OCI-M1 (cell line): ENCODE measurements around the gene SMIM44.
"Not testable (repeated sequence)": the region's sequence is repeated elsewhere in the genome, so short reads cannot be mapped to it uniquely, and the experiment has no call there.

Source experiments
- DNase-seq: peaks from one replicate; lab custom pipeline; 2025; lab: John Stamatoyannopoulos, UW

The SMIM44 gene

DNA sequence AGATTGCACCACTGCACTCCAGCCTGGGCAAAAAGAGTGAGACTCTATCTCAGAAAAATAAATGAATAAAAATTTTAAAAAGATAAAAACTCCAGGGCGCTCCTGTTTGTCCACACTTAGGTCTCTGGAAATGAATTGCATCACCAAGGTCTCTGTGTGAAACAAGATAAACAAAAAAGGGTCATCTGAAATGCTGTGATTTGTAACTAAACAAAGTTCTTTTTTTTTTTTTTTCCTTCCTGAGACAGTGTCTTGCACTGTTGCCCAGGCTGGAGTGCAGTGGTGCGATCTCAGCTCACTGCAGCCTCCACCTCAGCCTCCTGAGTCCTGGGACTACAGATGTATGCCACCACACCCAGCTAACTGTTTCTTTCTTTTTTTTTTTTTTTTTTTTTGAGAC lies 34.4 kb upstream of the SMIM44 start:
- peak; percentile 8 for DNase-seq

DNA sequence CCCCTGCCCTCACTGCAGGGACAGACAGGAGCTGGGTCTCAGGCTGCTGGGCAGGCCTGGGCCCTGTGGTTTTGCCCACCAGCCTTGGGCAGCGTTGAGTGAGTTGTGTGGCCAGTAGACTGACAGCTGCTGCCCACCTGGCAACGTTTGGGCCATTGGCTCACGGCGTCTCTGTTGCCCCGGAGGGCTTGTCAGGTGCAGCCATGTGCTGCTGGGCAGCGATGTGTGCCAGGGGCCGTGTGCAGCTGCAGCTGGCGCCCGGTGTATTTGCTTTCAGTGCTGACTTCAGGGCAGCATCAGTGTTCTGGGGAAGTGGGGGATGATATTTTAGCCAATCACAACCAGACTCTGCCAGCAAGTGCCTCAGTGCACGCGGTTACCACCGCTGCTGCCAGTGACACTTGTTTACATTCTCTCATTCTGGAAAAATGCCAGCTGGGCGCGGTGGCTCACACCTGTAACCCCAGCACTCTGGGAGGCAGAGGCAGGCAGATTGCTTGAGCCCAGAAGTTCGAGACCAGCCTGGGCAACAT lies 33.5 kb upstream of the SMIM44 start:
- DNase-seq = no peak

DNA sequence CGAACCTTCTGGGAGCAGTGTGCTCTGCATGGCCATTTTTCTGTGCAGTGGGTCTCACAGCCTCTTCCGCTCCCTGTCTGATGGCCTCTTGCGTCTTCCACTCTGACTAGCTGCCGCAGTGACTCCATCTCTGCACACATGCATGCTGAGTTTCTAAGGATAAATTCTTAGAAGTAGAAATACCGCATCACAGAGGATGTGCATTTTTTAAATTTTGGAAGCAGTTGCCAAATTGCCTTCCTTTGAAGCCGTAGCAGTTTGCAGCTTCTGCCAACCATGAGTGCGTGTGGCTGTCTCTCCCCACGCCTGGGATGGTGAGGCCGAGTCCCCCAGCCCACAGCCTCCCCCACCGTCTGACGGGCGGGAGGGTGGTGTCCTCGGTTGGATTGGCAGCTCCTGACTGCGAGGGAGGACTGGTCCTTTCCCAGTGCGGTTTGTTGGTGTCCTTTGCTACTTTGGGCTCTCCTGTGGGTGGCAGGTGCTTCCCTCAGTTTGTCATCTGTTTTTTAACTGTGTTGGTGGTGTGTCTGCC lies 32.7 kb upstream of the SMIM44 start:
- no peak for DNase-seq

DNA sequence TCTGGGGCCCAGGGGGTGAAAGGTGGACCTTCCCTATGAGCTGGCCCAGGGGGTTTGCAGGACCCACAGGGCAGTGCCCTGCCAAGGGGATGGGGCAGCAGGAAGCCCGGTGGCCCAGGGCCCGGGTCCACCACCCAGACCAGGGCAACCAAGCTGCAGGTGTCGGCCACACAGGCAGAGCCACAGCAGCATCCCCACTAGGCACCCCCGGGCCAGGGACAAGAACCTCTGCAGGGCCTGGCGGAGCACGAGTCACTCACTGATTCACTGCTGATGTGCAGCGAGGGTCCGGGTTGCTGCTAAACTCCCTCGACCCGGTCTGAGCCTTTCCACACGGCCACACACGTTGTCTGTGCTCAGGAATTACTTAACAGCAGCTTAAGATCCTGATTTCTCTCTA lies 31.7 kb upstream of the SMIM44 start:
- DNase-seq = no peak

DNA sequence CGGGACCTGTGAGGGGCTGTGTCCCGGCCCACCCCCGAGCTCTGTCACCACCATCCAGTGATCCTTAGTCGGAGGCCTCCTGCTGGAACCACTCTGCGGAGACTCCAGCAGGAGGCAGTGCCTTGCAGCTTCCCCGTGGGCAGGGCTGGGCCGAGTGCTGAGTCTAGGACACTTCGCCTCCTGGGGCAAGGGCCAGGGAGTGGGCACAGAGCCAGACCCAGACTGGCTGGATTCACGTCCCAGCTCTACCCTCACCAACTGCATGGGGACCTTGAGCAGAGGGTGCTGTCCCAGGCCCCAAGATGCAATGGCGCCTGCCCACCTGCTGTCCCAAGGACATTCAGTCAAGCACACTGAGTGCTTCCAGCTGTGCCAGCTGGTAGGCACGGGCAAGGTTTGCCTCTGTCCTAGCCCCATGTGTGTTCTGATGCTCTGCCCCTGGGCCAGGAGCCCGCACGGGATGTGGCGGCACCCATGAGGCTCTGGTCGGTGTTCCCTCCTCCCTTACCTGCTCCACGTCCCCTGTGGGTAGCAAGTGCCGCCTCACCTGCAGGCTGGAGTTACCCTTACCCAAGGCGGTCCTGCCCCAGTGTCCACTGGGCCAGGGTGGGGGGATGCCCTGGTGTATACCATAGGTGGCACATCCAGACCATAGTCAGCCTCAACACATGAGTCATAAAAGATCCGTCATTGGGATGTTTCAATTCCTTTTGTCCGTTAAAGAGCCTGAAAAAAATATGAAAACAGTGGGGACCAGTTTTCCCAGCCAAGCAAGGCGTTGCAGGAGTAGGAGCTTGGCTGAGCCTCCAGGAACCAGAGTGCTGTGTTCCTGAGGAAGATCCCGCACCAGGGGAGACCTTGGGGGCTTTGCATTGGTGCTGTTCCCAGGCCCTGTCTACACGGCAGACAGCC lies 30.2 kb upstream of the SMIM44 start:
- no peak for DNase-seq

DNA sequence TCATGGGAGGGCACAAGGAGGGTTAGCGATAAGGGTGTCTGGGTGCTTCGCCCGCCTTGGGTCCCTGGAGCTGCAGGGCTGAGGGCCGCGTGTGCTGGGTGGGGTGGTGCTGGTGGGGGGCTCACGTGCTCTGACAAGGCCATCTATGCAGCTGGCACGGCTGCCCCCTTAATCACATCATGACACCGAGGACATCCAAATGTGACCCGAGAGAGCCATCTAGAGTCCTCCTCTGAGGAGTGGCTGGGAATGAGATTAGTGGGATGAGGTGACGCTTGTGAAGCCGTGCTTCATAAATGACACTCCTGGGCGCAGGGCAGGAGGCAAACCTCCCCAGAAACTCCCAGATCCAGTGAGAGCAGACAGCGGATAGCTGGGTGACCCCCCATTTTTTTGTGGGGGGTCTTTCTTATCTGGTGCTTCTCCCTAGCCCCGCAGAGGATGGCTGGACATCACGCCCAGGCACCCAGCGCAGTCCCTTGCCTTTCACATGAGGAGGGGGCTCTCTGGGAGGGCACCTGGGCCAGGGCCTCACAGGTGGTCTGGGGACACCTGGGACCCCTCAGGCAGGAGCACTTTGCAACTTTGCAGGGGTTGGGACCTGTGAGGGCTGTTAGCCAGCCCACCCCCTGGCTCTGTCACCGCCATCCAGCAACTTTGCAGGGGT lies 29.5 kb upstream of the SMIM44 start:
- no peak for DNase-seq

DNA sequence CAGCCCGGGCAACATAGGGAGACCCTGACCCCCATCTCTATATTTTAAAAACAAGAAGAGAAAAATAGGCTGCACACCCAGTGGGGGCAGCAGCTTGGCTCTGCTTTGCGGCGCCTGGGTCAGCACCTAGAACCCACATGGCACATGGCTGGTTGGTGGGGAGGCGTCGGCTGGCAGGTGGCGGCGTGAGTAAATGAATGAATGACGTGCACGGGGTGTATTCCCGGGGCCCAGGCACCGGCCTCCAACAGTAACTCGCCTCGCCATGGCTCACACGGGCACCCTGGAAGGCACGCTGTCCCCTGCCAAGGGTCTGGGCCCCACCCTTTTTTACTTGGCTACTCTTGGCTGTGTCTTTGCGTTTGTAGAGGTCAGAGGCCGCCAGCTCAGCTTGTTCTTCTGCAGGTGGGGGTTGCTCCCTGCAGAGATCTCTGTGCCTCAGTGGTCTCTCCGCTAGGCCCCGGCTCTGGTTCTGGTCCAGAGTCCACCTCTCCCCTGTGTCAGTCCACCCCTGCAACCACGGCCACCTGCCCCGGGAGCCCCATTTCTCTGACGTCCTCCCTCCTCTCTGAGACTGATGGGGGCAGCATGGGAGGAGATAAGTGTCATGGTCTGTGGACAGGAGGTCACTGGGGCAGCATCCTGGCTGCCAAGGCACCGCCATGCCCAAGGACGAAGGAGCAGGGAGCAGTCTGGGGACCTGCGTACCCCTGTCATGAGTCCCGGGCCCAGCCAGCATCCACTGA lies 28.4 kb upstream of the SMIM44 start:
- no peak for DNase-seq

DNA sequence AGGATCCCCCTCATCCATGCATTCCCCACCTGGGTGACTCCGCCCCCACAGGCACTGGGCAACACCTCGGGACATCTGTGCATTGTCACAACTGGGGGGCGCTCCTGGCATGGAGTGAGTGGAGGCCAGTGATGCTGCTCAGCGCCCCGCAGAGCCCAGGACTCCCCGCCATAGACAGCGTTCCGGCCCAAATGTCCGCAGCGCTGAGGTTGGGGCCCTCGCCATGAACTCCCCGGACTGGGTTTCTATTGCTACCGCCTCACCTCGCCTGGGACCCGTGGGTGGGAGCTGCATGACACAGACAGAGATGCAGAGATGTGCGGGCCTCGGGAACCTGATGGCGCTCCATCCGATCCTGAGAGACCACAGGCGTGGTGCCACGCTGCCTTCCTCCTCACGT lies 27.5 kb upstream of the SMIM44 start:
- DNase-seq = no peak

DNA sequence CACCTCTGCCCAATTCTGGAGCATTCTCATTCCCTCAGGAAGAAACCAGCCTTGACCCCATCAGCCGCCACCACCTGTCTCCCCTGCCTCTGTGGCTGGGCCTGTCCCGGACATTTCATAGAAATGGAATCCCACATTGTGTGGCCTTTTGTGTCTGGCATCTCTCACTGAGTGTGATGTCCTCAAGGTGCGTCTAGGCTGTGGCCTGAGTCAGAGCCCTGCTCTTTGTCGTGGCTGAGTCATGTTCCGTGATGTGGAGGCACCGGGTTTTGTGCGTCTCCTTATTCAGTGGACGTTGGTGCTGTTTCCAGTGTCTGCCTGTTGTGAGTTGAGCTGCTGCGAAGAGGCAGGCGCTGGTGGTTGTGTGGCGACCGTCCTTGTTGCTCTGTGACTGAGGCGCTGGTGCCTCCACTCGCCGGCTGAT lies 26.3 kb upstream of the SMIM44 start:
- DNase-seq = no peak

DNA sequence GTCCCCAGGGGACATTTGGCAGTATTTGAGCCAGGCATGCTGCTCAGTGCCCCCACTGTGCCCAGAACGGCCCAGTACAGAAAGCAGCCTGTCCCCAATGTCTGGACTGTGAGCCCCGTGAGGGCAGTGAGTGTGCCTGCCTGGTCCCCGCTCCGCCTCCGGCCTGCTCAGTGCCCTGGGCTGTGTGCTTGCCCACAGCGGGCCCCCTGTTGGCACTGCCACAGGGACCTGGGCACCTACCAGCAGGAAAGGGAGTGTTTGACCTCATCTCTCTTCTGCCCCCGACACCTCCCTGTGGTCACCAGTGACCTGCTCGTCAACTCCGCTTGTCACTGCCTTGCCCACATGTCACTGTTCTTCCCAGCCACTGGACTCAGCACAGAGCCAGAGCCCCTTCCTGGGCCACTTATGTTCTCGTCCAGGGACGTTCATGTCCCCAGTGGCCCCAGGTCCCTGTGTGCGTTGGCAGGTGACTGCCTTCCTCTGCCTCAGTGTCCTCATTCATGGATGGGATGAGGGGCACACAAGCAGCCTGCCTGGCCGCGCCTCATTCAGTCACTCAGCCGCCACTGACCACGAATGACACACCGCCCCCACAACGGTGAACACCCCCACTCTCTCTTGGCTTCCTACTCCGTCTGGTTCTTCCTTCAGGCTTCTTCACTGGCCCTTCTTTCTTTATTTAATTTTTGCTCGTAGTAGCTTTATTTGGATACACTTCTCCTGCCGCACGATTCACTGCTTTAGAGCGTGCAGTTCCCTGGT lies 25.7 kb upstream of the SMIM44 start:
- DNase-seq = no peak

DNA sequence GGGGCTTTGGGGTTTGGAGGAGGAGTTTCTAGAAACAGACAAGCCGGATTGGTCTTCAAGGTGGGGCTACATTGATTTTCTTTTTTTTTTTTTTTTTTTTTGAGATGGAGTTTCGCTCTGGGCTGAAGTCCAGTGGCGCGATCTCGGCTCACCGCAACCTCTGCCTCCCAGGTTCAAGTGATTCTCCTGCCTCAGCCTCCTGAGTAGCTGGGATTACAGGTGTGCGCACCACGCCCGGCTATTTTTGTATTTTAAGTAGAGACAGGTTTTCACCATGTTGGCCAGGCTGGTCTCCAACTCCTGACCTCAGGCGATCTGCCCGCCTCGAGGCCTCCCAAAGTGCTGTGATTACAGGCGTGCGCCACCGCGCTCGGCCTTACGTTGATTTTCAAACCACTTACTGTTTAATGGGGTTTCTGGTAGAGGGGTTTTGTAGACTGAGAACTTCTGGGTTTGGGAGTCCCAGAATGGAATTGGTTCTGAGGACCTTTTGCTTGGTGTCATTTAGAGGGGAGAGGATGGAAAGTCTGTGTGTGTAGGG lies 24.9 kb upstream of the SMIM44 start:
- DNase-seq = not testable (repeated sequence)

DNA sequence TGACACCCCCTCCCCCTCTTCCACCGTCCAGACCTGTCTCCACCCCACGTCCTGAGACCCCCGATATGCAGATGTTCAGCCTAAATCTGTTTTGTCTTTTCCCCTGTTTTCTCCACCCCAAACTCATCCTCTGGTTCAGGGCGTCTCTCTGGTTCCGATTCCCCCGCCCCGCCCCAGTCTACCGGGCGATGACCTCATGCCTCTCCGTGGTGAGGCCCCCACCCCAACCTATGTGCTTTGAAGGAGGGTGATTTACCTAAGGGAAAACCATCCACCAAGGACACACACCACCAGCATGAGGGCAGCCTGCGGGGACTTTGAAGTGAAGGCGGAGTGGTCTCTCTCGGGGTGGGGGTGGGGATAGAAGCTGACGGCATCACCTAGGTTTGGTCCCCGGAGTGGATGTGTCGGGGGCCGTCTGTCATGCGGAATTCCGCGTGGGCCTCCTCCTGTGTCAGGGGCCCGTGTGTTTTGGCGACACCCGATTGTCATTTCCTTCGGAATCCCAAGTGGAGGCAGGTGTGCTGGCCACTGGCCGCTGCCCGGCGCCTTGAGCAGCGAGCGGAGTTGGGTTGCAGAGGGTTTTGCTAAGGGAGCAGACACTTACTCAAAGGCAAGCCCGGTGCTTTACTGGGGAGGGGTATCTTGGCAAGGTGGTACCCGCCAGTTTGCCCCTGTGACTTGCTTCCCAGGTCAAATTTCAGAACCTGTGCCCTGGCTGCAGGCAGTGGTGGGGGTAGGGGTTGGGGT lies 24.3 kb upstream of the SMIM44 start:
- no peak for DNase-seq

DNA sequence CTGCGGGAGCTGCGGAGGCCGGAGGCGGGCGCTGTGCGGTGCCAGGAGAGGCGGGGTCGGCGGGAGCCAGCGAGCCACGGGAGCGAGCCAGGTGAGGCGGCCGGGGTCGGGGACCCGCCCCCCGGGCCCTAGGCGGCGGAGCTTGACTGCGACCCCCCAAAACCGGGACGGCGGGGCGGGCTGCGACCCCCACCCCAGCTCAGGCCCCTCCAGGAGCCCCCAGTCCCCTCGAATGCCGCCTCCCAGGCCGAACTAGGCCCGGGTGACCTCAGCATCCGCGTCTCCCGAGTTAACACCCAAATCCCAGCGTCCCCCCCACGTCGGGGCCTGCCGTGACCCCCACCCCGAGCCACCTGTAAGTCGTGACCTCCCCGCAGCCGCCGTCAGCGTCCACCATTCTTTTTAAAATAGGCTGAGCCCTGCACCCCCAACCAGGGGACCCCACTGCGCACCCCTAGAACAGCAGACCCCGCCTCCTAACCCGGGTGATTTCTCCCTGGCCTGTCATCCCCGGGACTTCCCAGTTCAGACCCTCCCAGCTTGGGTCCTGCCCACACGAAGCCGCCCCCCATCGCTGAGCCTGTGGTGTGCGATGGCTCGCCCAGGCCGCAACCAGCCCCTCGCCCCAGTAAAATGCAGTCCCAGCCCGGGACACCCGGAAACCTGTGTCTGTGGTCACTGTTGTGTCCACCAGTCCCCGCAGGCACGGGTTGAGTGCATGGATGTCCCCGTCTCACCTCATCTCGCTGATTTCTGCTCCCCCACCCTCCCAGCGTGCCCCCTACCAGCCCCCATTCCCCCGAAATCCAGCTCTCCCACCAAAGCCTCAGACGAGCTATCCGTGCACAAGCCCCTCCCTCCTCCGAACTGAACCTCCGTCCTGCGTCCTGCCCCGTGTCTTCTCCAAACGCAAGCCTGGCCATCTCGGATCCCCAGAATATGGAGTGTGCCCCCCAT lies 23.4 kb upstream of the SMIM44 start:
- peak; percentile 14 for DNase-seq

DNA sequence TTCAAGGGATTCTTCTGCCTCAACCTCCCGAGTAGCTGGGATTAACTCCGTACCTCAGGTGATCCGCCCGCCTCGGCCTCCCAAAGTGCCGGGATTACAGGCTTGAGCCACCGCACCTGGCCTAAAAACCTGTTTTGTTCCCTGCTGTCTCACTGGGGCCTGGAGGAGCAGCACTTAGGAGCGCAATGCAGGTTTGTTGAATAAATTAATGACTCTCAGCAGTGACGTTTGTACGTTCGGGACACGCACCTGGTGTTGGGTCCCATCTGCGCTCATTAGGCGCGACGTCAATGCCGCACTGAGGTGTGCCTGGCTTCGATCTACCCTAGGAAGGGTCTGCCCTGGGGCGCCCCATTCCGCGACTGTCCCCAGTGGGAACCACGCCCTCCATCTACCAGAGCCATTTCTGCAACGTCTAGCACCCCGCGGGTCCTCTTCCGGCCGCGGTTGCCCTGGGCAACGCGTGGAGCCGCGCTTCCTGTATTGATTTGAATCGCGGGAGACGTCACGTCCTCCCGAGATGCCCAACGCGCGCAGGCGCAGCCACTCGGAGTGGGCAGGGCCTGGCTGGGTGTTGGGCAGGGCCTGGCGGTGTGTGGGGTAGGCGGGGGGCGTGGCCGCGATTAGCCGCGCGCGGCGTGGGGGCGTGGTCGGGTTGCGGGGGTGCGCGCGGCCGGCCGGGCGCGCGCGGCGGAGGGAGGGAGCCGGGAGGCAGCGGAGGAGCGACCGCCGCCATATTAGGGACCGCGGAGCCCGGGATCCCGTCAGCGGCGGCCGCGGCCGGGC lies 22.6 kb upstream of the SMIM44 start, which contains the start of gene FZR1:
FZR1 (plus strand) TSS at position 714 of the 786 bp plus-strand sequence. CDS start 16,679 bp downstream, outside the sequence.
- peak; percentile 97 for DNase-seq

DNA sequence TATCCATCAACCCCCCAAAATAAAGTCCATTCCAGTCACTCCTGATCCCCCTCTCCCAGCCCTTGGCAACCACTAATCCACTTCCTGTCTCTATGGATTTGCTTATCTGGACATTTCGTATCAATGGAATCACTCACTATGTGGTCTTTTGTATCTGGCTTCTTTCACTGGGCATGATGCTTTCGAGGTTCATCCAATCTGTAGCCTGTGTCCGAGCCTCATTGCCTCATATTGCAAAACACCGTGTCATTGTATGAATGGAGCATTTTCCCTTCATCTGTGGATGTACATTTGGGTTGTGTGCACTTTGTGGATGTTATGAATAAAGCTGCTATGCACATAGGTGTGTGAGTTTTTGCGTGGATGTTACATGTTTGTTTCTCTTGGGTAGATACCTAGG lies 21.5 kb upstream of the SMIM44 start:
- peak; percentile 1 for DNase-seq

DNA sequence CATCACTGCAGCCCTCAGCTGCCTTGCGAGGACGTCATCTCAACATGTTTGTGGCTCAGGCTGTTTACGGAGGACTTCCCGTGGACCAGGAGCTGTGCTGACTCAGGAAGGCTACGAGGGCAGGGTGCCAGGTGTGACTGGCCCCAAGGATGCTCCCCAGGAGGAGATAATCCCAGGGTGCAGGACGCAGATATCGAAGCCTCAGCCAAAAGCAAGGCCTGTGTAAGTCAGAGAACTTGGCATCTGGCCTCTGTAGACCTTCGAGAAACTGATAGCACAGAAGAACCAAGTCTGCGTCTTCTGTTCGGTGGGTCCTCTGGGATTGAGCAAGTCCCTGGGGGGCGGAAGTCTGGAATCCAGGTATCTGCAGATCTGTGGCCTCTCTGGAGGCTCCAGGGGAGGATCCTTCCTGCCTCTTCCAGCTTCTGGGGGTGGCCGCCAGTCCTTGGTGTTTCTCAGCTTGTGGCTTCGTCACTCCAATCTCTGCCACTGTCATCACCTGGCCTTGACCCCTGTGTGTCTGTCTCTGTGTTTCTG lies 19.9 kb upstream of the SMIM44 start:
- no peak for DNase-seq

DNA sequence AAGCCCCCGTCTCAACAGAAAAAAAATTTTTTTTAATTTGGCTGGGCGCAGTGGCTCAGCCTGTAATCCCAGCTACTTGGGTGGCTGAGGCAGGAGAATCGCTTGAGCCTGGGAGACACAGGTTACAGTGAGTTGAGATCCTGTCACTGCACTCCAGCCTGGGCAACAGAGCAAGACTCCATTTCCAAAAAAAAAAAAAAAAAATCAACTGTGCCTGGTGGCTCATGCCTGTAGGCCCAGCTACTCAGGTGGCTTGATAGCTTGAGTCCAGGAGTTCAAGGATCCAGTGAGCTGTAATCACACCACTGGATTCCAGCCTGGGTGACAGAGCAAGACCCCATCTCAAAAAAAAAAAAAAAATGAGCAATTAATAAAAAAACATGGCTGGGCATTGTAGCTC lies 18.5 kb upstream of the SMIM44 start:
- no peak for DNase-seq
